ENCODE results near the gene FAM9C.

DNA sequence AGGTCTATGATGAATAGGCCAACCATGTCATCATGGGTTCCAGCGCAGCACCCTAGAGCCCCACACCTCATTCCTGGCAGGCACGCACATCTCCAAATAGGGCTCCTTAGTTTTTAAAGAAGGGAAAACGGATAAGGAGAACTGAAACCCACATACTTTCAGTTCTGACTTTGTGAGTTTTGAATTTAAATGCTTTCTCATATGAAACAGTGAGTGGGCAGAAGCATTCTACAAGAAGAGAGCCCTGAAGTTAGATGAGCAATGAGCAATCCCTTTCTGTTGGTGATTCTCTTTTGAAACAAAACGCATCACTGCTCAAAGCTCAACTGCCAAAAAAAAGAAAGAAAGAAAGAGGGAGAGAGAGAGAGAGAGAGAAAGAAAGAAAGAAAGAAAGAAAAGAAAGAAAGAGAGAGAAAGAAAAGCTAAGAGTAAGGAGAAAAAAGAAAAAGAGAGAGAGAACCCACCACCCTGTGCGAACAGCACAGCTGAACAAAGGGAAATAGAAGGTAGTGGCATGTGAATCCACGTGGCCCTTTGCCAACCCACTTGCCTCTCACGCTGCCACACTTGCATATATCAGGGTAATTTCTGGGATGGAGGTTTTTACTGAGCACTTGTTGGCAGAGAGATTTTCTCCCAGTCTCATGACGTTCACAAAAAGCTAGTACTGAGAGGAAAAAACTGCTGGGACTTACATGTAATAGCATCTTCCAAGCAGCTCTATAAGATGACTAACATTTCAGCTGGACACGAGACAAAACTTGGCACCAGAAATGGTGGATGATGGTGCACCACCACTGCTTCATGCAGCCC, 38.6 kb downstream of the FAM9C start:
- TF ChIP-seq POLR2AphosphoS5 (IDR thresholded peaks at IDR 0.05; ENCODE audit: insufficient read depth, low read depth, low read length) (no peak), EZH2 (IDR thresholded peaks at IDR 0.05; ENCODE audit: borderline replicate concordance, low read depth, low read length, severe bottlenecking) (no peak), MYC (IDR thresholded peaks at IDR 0.05; ENCODE audit: low read depth, low read length) (no peak), POLR2A (IDR thresholded peaks at IDR 0.05; ENCODE audit: low read depth, low read length) (no peak), JUN (IDR thresholded peaks at IDR 0.05; ENCODE audit: borderline replicate concordance, insufficient read depth, insufficient read length, low read depth) (no peak), GATA2 (IDR thresholded peaks at IDR 0.05; ENCODE audit: insufficient read depth, insufficient read length, low read depth, low read length) (no peak), FOS (IDR thresholded peaks at IDR 0.05; ENCODE audit: borderline replicate concordance, insufficient read depth, low read length) (no peak)
- TF ChIP-seq, protein P1, sequence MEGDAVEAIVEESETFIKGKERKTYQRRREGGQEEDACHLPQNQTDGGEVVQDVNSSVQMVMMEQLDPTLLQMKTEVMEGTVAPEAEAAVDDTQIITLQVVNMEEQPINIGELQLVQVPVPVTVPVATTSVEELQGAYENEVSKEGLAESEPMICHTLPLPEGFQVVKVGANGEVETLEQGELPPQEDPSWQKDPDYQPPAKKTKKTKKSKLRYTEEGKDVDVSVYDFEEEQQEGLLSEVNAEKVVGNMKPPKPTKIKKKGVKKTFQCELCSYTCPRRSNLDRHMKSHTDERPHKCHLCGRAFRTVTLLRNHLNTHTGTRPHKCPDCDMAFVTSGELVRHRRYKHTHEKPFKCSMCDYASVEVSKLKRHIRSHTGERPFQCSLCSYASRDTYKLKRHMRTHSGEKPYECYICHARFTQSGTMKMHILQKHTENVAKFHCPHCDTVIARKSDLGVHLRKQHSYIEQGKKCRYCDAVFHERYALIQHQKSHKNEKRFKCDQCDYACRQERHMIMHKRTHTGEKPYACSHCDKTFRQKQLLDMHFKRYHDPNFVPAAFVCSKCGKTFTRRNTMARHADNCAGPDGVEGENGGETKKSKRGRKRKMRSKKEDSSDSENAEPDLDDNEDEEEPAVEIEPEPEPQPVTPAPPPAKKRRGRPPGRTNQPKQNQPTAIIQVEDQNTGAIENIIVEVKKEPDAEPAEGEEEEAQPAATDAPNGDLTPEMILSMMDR (IDR thresholded peaks at IDR 0.05; ENCODE audit: extremely low read depth in 1 of 2, insufficient read depth in 1 of 2, low read depth in 1 of 2, low read length in 2 of 2): no peak

Data from endothelial cell of umbilical vein (primary cell).